Endothelial cell of umbilical vein (primary cell): ENCODE results near the gene PRRG1. TPM values are rescaled to one million over a fixed set of nuclear protein-coding genes. Genes with fewer than 3 reads are reported as not detected.

ENCODE experiments used
- BruUV-seq: library from RNA; stranded (reverse); fragments of 400-500 nt; replicated peaks from 2 replicates; lab custom pipeline; 2021; lab: Mats Ljungman, UMichigan
- CTCF ChIA-PET: fragments of 300-600, 350-600 bp; sonication (Branson Sonifier 250); formaldehyde crosslinking; loops from one replicate; lab custom pipeline; 2021; ENCODE audit warnings: antibody characterized with exemption, inconsistent platforms; lab: Charles Lee
- POLR2A ChIA-PET: fragments of 300-600, 350-600 bp; sonication (Branson Sonifier 250); formaldehyde crosslinking; loops from one replicate; lab custom pipeline; 2021; ENCODE audit warnings: antibody characterized with exemption, inconsistent platforms; lab: Charles Lee
- DNase-seq: peaks from one replicate; pipeline ENCODE4 v3.0.0-alpha.2; 2011; ENCODE audit warnings: low read depth, low spot score
- FAIRE-seq: peaks from 2 replicates; lab custom pipeline; 2011; peaks lifted over from hg19 to GRCh38; lab: Jason Lieb, UNC
- H2AFZ ChIP-seq: 2 replicates; pipeline ENCODE4 v1.6.0; 2012; ENCODE audit warnings: low read depth, low read length, control low read depth, inconsistent platforms
- H3K27ac ChIP-seq: 2 replicates; pipeline ENCODE4 v1.5.1; 2011; ENCODE audit warnings: low read depth, mild to moderate bottlenecking, control low read depth, low read length, moderate library complexity; ENCODE audit not compliant: insufficient read depth
- H3K27me3 ChIP-seq, 2 experiments: 2 replicates each; pipeline versions ENCODE4 v1.6.0 to v1.6.1; 2011; ENCODE audit warnings: low read length in 2 of 2, mixed read lengths in 1 of 2; ENCODE audit not compliant: control insufficient read depth in 2 of 2, insufficient read depth in 2 of 2
- H3K36me3 ChIP-seq, 2 experiments: 2 replicates in 1 of 2; 3 replicates in 1 of 2; pipeline ENCODE4 v1.5.1; 2011; ENCODE audit warnings: low read length in 2 of 2, mild to moderate bottlenecking in 1 of 2, moderate library complexity in 1 of 2; ENCODE audit not compliant: control insufficient read depth in 2 of 2, insufficient read depth in 2 of 2; ENCODE audit errors: extremely low read depth in 1 of 2
- H3K4me1 ChIP-seq: 3 replicates; pipeline ENCODE4 v1.5.1; 2011; ENCODE audit warnings: mild to moderate bottlenecking, low read length; ENCODE audit not compliant: control insufficient read depth, insufficient read depth; ENCODE audit errors: extremely low read depth
- H3K4me2 ChIP-seq: 2 replicates; pipeline ENCODE4 v1.6.1; 2011; ENCODE audit warnings: low read length, control low read depth, mixed read lengths; ENCODE audit not compliant: insufficient read depth
- H3K4me3 ChIP-seq, 3 experiments: fragments of 200-600 bp in 1 of 3; sonication (generic), shearing (Covaris generic) in 1 of 3; replicated peaks in 1 of 3; 2 replicates each; pipeline ENCODE4 v1.5.1; 2011 to 2016; ENCODE audit warnings: control low read depth in 3 of 3, low read length in 3 of 3, mild to moderate bottlenecking in 2 of 3, inconsistent platforms in 1 of 3, low read depth in 1 of 3, moderate library complexity in 1 of 3; ENCODE audit not compliant: insufficient read depth in 1 of 3
- H3K79me2 ChIP-seq: 2 replicates; pipeline ENCODE4 v1.6.0; 2012; ENCODE audit warnings: low read length, inconsistent platforms; ENCODE audit not compliant: control insufficient read depth, insufficient read depth
- H3K9ac ChIP-seq: replicated peaks from 2 replicates; pipeline ENCODE3; 2011; ENCODE audit warnings: low read length, control low read depth; ENCODE audit not compliant: insufficient read depth; ENCODE audit errors: extremely low read depth
- H3K9me1 ChIP-seq: replicated peaks from 3 replicates; pipeline ENCODE4 v1.6.0; 2011; ENCODE audit warnings: mild to moderate bottlenecking, low read length; ENCODE audit not compliant: control insufficient read depth, insufficient read depth; ENCODE audit errors: extremely low read depth
- H3K9me3 ChIP-seq: replicated peaks from 2 replicates; pipeline ENCODE4 v1.5.1; 2012; ENCODE audit warnings: low read length, inconsistent platforms; ENCODE audit not compliant: control insufficient read depth, insufficient read depth
- H4K20me1 ChIP-seq: replicated peaks from 2 replicates; pipeline ENCODE3; 2011; ENCODE audit warnings: mild to moderate bottlenecking, low read length; ENCODE audit not compliant: control insufficient read depth, insufficient read depth; ENCODE audit errors: extremely low read depth
- CTCF ChIP-seq, 2 donors: IDR thresholded peaks; 1 replicate in 1 of 2; 2 replicates in 1 of 2; pipeline ENCODE4 v1.5.1; 2011; ENCODE audit warnings: low read length in 2 of 2, mild to moderate bottlenecking in 2 of 2, moderate library complexity in 2 of 2, control low read depth in 1 of 2, inconsistent platforms in 1 of 2, low read depth in 1 of 2; ENCODE audit not compliant: insufficient read depth in 1 of 2; ENCODE audit errors: extremely low read depth in 1 of 2
- EZH2 ChIP-seq: IDR thresholded peaks from 2 replicates; pipeline ENCODE4 v1.6.1; 2012; ENCODE audit warnings: borderline replicate concordance, low read depth, mild to moderate bottlenecking, moderate library complexity, low read length, inconsistent platforms; ENCODE audit not compliant: severe bottlenecking
- FOS ChIP-seq: IDR thresholded peaks from 2 replicates; pipeline ENCODE4 v1.6.1; 2011; ENCODE audit warnings: mild to moderate bottlenecking, low read length, moderate library complexity, borderline replicate concordance; ENCODE audit not compliant: insufficient read depth
- GATA2 ChIP-seq: IDR thresholded peaks from 2 replicates; pipeline ENCODE4 v1.7.0; 2011; ENCODE audit warnings: low read depth, mild to moderate bottlenecking, moderate library complexity, mixed read lengths, low read length; ENCODE audit not compliant: insufficient read length, insufficient read depth
- JUN ChIP-seq: IDR thresholded peaks from 2 replicates; pipeline ENCODE4 v1.6.1; 2011; ENCODE audit warnings: borderline replicate concordance, low read depth; ENCODE audit not compliant: insufficient read length, insufficient read depth
- MYC ChIP-seq: IDR thresholded peaks from one replicate; pipeline ENCODE4 v1.6.1; 2011; ENCODE audit warnings: mild to moderate bottlenecking, low read depth, low read length
- POLR2A ChIP-seq: IDR thresholded peaks from 2 replicates; pipeline ENCODE4 v1.6.1; 2012; ENCODE audit warnings: low read depth, mild to moderate bottlenecking, control low read depth, low read length
- POLR2AphosphoS5 ChIP-seq: IDR thresholded peaks from 2 replicates; pipeline ENCODE4 v1.6.1; 2012; ENCODE audit warnings: low read depth, mild to moderate bottlenecking, control low read depth, low read length, moderate library complexity; ENCODE audit not compliant: insufficient read depth
- dilution Hi-C: fragments of 300-500 bp; cut with MboI; formaldehyde crosslinking; loops from one replicate; pipeline ENCODE4 v1.15.0; 2019; ENCODE audit warnings: low sequenced_read_pairs; ENCODE audit not compliant: extremely low pct_ligation_motif_present
- intact Hi-C: fragments of 100-400 bp; cut with micrococcal nuclease; formaldehyde crosslinking; loops from one replicate; pipeline ENCODE4 v1.10.0; 2022
- polyA plus RNA-seq, 4 experiments: library from polyadenylated mRNA; depleted of rRNA in 3 of 4; stranded (reverse) in 3 of 4; unstranded in 1 of 4; fragments of >200 nt; gene quantifications; 2 replicates each; pipeline versions ENCODE4 v1.2.1 to v1.2.3, GENCODE V29; 2011 to 2012; ENCODE audit warnings: missing spikeins in 1 of 4
- total RNA-seq: library from RNA; stranded (reverse); gene quantifications from 2 replicates; pipeline ENCODE4 v1.2.3, GENCODE V29; 2021
- TF ChIP-seq, protein P1 (sequence below): IDR thresholded peaks from 2 replicates; pipeline ENCODE4 v1.6.1; 2011; ENCODE audit not compliant: insufficient read depth, insufficient read length

PRRG1 gene
- total and polyA plus RNA-seq, 2 donors (not counting 3 experiments of a cell fraction or from before 2014, with no cell fraction given): 37.6 to 46.3 TPM

DNA sequence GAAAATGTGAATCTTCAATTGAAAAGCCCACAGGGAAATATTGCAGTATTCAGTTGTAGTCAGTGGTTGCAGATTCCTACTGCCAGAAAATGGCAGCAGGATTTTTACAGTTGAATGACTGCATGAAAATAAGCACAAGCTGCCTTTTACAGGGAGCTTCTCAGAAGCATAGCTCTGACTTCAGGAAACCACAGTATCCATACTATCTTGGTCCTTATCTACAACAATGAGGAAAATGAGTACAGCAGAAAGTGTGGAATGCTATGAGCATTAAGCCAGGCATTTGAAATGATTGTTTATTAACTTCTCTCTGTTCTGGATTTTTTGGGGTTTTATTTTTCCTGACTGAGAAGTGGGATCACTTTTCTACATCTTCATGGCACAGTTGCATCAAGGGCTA lies 34.6 kb upstream of the PRRG1 start:
- POLR2A ChIA-PET: no interaction called here
- no peaks in the 10 kb centered on the region for H3K36me3 ChIP-seq
- no peaks in the 10 kb centered on the region for H4K20me1 ChIP-seq
- H3K9me3 ChIP-seq: no peaks in the 10 kb centered on the region
- no peak overlapping the region for H3K4me3 ChIP-seq
- H3K79me2 ChIP-seq: no peaks in the 10 kb centered on the region
- peak; percentile 54 for FAIRE-seq
- peaks cover 31% of the 10 kb centered on the region for H3K4me1 ChIP-seq
- no peak overlapping the region for H3K4me2 ChIP-seq
- no peaks in the 10 kb centered on the region for H3K27me3 ChIP-seq
- no peak overlapping the region for H2AFZ ChIP-seq
- dilution Hi-C loops: no loop called here
- no TSS peak for BruUV-seq
- TF ChIP-seq GATA2 (peak; percentile 38), FOS (no peak)
- no peak overlapping the region for H3K9ac ChIP-seq
- peak; percentile 3 for DNase-seq
- H3K27ac ChIP-seq: peak overlapping the region; percentile 44
- intact Hi-C loops: no loop called here
- CTCF ChIA-PET: no interaction called here
- H3K9me1 ChIP-seq: no peaks in the 10 kb centered on the region

GRCh38 chrX:37315511-37316248 lies 33.5 kb upstream of the PRRG1 start:
- Histone ChIP-seq H3K36me3 (no peaks in the 10 kb centered on the region), H3K9ac (peak overlapping the region; percentile 13), H3K9me1 (no peaks in the 10 kb centered on the region), H3K27ac (peak overlapping the region; percentile 86), H3K27me3 (no peaks in the 10 kb centered on the region), H3K4me2 (no peak overlapping the region), H3K4me3 (no peak overlapping the region), H2AFZ (no peak overlapping the region), H3K9me3 (no peaks in the 10 kb centered on the region), H4K20me1 (no peaks in the 10 kb centered on the region), H3K4me1 (peaks cover 31% of the 10 kb centered on the region), H3K79me2 (no peaks in the 10 kb centered on the region)
- FAIRE-seq (peak; percentile 84), DNase-seq (peak; percentile 37)
- ChIA-PET POLR2A (interaction anchor here (0.6 kb wide), 1 partner anchor 77 kb away, joined by 4 read pairs; no protein-coding TSS in a partner anchor), CTCF (interaction anchor here (0.8 kb wide), 1 partner anchor 90 kb away, joined by 4 read pairs; no protein-coding TSS in a partner anchor)
- intact Hi-C loops (loop anchor here (1.0 to 2.0 kb wide), 2 partner anchors 34 to 65 kb away; partner anchors contain the start of gene PRRG1), dilution Hi-C loops (no loop called here)
- TSS peak; percentile 17 for BruUV-seq
- TF ChIP-seq CTCF (IDR thresholded peaks at IDR 0.05; ENCODE audit: extremely low read depth in 1 of 2, insufficient read depth in 1 of 2, low read depth in 1 of 2, low read length in 2 of 2) (no peak), GATA2 (peak; percentile 84), POLR2AphosphoS5 (peak; percentile 22), POLR2A (no peak), JUN (peak; percentile 65), EZH2 (no peak), FOS (peak; percentile 64), MYC (no peak)
- TF ChIP-seq, protein P1, sequence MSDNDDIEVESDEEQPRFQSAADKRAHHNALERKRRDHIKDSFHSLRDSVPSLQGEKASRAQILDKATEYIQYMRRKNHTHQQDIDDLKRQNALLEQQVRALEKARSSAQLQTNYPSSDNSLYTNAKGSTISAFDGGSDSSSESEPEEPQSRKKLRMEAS: no peak
